ENCODE measurements around the gene CCDC106.

Gene CCDC106

GRCh38 chr19:55606471-55606787 lies 41.6 kb upstream of the CCDC106 start:
- no peak for TF ChIP-seq POLR2A (IDR thresholded peaks at IDR 0.05; ENCODE audit: low read depth, low read length)
- FAIRE-seq (no peak), DNase-seq (ENCODE audit: insufficient read length, low spot score) (no peak)

- TF ChIP-seq POLR2A (IDR thresholded peaks at IDR 0.05; ENCODE audit: low read depth, low read length) = no peak
- DNase-seq (ENCODE audit: insufficient read length, low spot score) (no peak), FAIRE-seq (no peak)
Observed at GRCh38 chr19:55606817-55607216, 41.2 kb upstream of the CCDC106 start.

DNA sequence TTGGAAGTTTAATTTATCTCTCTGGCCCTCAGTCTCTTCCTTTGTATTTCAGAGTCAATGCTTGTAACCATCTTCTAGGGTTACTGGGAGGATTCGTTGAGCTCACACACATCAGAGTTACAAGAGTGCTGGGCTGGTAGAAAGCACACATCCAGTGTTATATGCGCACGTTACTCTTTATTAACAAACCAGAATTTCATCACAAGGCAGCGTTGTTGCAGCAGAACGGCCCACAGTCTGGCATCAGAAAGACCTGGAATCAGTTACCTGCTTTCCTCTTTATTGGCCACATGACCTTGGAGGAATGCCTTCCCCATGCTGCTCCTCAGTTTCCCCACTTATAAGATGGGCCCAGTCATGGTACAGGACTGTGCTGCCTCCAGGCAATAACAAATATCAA lies 38.7 kb upstream of the CCDC106 start:
- FAIRE-seq (no peak), DNase-seq (ENCODE audit: insufficient read length, low spot score) (no peak)

GRCh38 chr19:55611300-55611982 lies 36.6 kb upstream of the CCDC106 start:
- no peak for TF ChIP-seq POLR2A (IDR thresholded peaks at IDR 0.05; ENCODE audit: low read depth, low read length)
- DNase-seq (ENCODE audit: insufficient read length, low spot score) = no peak
- no peak for FAIRE-seq

More for the DNA sequence above, 38.7 kb upstream of the CCDC106 start:
- TF ChIP-seq POLR2A (IDR thresholded peaks at IDR 0.05; ENCODE audit: low read depth, low read length) = no peak

DNA sequence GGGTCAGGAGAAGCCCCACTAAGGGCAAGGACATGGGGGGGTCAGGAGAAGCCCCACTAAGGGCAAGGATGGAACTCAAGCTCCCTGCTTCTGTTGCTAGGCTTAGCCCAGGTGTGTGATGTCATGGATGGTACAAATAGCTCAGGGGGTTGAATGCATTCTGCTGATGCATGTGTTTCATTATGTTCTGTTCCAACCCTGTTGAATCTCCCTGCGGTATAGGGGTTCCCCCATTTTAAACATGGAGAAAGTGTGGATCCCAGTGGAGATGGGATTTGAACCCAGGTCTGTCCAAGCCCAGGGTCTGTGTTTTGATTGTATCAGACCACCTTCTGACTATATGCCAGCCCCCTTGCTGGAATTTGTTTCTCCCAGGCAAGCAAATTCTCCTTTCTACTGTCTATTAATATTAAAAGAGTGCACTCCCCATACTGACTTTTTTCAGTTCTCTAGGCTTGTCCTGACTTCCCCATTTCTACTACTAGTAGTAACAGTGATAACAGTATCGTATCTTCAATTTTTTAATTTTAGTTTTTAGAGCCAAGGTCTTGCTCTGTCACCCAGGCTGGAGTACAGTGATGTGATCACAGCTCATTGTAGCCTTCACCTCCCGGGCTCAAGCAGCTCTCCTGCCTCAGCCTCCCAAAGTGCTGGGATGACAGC lies 35.9 kb upstream of the CCDC106 start:
- no peak for TF ChIP-seq POLR2A (IDR thresholded peaks at IDR 0.05; ENCODE audit: low read depth, low read length)
- DNase-seq (ENCODE audit: insufficient read length, low spot score) = no peak
- FAIRE-seq = no peak

DNA sequence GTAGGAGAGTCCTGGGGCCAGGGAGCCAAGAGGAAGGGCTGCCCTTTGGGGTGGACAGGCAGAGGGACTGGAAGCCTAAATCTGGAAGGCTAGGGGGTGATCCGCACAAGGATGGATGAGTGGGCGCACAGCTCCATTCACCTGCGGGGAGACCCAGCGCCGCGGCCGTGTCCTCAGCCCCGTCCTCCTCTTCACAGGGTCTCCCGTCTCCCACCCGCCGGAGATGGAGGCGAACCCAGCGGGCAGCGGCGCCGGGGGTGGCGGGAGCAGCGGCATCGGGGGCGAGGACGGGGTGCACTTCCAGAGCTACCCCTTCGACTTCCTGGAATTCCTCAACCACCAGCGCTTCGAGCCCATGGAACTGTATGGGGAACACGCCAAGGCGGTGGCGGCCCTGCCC lies 34.6 kb upstream of the CCDC106 start:
- DNase-seq (ENCODE audit: insufficient read length, low spot score) (no peak), FAIRE-seq (no peak)
- no peak for TF ChIP-seq POLR2A (IDR thresholded peaks at IDR 0.05; ENCODE audit: low read depth, low read length)

- no peak for TF ChIP-seq POLR2A (IDR thresholded peaks at IDR 0.05; ENCODE audit: low read depth, low read length)
- DNase-seq (ENCODE audit: insufficient read length, low spot score) (no peak), FAIRE-seq (no peak)
Observed at GRCh38 chr19:55613930-55614710, 33.9 kb upstream of the CCDC106 start.

DNA sequence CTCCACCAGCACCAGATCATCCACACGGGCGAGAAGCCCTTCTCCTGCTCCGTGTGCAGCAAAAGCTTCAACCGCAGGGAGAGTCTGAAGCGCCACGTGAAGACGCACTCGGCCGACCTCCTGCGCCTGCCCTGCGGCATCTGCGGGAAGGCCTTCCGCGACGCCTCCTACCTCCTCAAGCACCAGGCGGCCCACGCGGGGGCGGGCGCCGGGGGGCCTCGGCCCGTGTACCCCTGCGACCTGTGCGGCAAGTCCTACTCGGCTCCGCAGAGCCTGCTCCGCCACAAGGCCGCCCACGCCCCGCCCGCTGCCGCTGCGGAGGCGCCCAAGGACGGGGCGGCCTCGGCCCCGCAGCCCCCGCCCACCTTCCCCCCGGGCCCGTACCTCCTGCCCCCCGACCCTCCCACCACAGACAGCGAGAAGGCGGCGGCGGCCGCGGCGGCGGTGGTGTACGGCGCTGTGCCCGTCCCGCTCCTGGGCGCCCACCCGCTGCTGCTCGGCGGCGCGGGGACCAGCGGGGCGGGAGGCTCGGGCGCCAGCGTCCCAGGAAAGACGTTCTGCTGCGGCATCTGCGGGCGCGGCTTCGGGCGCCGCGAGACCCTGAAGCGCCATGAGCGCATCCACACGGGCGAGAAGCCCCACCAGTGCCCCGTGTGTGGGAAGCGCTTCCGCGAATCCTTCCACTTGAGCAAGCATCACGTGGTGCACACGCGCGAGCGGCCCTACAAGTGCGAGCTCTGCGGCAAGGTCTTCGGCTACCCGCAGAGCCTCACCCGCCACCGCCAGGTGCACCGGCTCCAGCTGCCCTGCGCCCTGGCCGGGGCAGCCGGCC lies 33.1 kb upstream of the CCDC106 start:
- FAIRE-seq (no peak), DNase-seq (ENCODE audit: insufficient read length, low spot score) (no peak)
- no peak for TF ChIP-seq POLR2A (IDR thresholded peaks at IDR 0.05; ENCODE audit: low read depth, low read length)

GRCh38 chr19:55615543-55616394 lies 32.2 kb upstream of the CCDC106 start:
- no peak for TF ChIP-seq POLR2A (IDR thresholded peaks at IDR 0.05; ENCODE audit: low read depth, low read length)
- FAIRE-seq (no peak), DNase-seq (ENCODE audit: insufficient read length, low spot score) (no peak)

- no peak for DNase-seq (ENCODE audit: insufficient read length, low spot score)
- TF ChIP-seq POLR2A (IDR thresholded peaks at IDR 0.05; ENCODE audit: low read depth, low read length) = no peak
- no peak for FAIRE-seq
Observed at GRCh38 chr19:55616395-55616875, 31.6 kb upstream of the CCDC106 start.

- TF ChIP-seq POLR2A (IDR thresholded peaks at IDR 0.05; ENCODE audit: low read depth, low read length) = no peak
- FAIRE-seq (no peak), DNase-seq (ENCODE audit: insufficient read length, low spot score) (no peak)
Observed at GRCh38 chr19:55617426-55617825, 30.6 kb upstream of the CCDC106 start.

DNA sequence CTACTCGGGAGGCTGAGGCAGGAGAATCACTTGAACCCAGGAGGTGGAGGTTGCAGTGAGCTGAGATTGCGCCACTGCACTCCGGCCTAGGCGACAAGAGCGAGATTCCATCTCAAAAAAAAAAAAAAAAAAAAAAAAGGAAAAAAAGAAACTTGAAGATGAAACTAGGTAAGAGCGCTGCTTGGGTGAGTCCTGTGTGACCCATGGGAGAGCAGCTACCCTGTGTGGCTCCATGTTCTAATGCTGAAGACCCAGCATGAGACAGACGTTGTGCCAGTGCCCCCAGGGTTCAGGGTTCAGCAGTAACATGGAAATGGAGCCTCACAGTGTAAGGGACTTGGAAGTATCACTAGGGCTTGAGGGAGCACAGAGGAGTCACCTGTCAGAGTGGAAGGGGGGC lies 29.6 kb upstream of the CCDC106 start:
- FAIRE-seq (no peak), DNase-seq (ENCODE audit: insufficient read length, low spot score) (no peak)
- TF ChIP-seq POLR2A (IDR thresholded peaks at IDR 0.05; ENCODE audit: low read depth, low read length) = no peak

DNA sequence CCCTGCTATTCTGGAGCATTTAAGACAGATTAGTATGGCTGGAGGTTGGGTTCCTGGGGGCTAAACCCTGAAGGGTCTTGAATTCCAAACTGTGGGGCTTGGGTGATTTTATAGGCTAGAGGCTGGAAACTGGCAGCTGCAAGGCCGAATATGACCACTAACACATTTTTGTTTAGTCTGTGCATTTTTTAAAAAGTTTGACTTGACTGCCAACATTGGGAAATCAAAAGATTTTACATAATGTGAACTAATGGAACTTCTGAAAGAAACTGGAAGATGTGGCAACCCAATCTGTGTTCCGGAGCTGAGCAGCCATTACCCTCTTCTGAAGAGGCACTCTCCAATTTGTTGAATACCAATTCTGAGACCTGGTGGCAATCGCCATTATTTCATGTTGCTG lies 28.7 kb upstream of the CCDC106 start:
- no peak for TF ChIP-seq POLR2A (IDR thresholded peaks at IDR 0.05; ENCODE audit: low read depth, low read length)
- FAIRE-seq = no peak
- no peak for DNase-seq (ENCODE audit: insufficient read length, low spot score)
